GM19452 (cell line): ENCODE measurements around the gene AFF2.

Experiments
- ATAC-seq: cut with Tn5 transposase; IDR thresholded peaks from one replicate; pipeline ENCODE4 v1.9.1; 2021; ENCODE audit not compliant: unreplicated experiment

The AFF2 gene

GRCh38 chrX:148813967-148814366, 313.6 kb downstream of the AFF2 start:
- ATAC-seq: no peak

- no peak for ATAC-seq
Measured at GRCh38 chrX:148815218-148815961, 315.0 kb downstream of the AFF2 start.

GRCh38 chrX:148823986-148824385, 323.6 kb downstream of the AFF2 start:
- no peak for ATAC-seq

GRCh38 chrX:148825696-148826095, 325.3 kb downstream of the AFF2 start:
- ATAC-seq: no peak

GRCh38 chrX:148836741-148837140, 336.3 kb downstream of the AFF2 start:
- ATAC-seq: no peak

GRCh38 chrX:148850631-148851030, 350.2 kb downstream of the AFF2 start:
- no peak for ATAC-seq

GRCh38 chrX:148854306-148854705, 353.9 kb downstream of the AFF2 start:
- ATAC-seq: no peak

- ATAC-seq: no peak
Measured at GRCh38 chrX:148856505-148856904, 356.1 kb downstream of the AFF2 start.

GRCh38 chrX:148865277-148866210, 365.1 kb downstream of the AFF2 start:
- no peak for ATAC-seq

- ATAC-seq: no peak
Measured at GRCh38 chrX:148867596-148867995, 367.2 kb downstream of the AFF2 start.

- ATAC-seq: no peak
Measured at GRCh38 chrX:148871422-148872160, 371.2 kb downstream of the AFF2 start.

GRCh38 chrX:148872161-148872535, 371.7 kb downstream of the AFF2 start:
- no peak for ATAC-seq

- ATAC-seq: no peak
Measured at GRCh38 chrX:148872881-148873280, 372.5 kb downstream of the AFF2 start.

- no peak for ATAC-seq
Measured at GRCh38 chrX:148874636-148875246, 374.3 kb downstream of the AFF2 start.

- ATAC-seq: no peak
Measured at GRCh38 chrX:148878371-148878770, 378.0 kb downstream of the AFF2 start.

GRCh38 chrX:148885203-148885602, 384.8 kb downstream of the AFF2 start:
- ATAC-seq: no peak

- ATAC-seq: no peak
Measured at GRCh38 chrX:148893395-148893794, 393.0 kb downstream of the AFF2 start.

- ATAC-seq: no peak
Measured at GRCh38 chrX:148902581-148902980, 402.2 kb downstream of the AFF2 start.

GRCh38 chrX:148903176-148903575, 402.8 kb downstream of the AFF2 start:
- no peak for ATAC-seq

- ATAC-seq: no peak
Measured at GRCh38 chrX:148904421-148905111, 404.1 kb downstream of the AFF2 start.
